HepG2 (cell line): ENCODE data around the gene SPDYE6. TPM values are rescaled to one million over a fixed set of nuclear protein-coding genes. Genes with fewer than 3 reads are reported as not detected.

Experiments
- CHD4 ChIP-seq: fragments of 200-600 bp; sonication (generic); IDR thresholded peaks from 2 replicates; pipeline ENCODE4 v1.7.0; 2017; ENCODE audit warnings: mild to moderate bottlenecking, low read length, borderline replicate concordance
- DR1 ChIP-seq: sonication (generic); formaldehyde crosslinking; IDR thresholded peaks from 2 replicates; pipeline ENCODE4 v1.8.0; 2021; ENCODE audit warnings: mild to moderate bottlenecking, missing genetic modification reagents, inconsistent platforms
- HOXA7 ChIP-seq: sonication (generic); formaldehyde crosslinking; IDR thresholded peaks from 2 replicates; pipeline ENCODE4 v1.8.1; 2022; ENCODE audit warnings: mild to moderate bottlenecking, missing genetic modification reagents, moderate library complexity
- NKX3-1 ChIP-seq: sonication (generic); formaldehyde crosslinking; IDR thresholded peaks from 2 replicates; pipeline ENCODE4 v1.5.0; 2020; ENCODE audit warnings: missing genetic modification reagents
- PRPF4 ChIP-seq: fragments of 200-400 bp; formaldehyde crosslinking; IDR thresholded peaks from 2 replicates; pipeline ENCODE4 v1.6.1; 2016; ENCODE audit warnings: low read length, low read depth; ENCODE audit not compliant: poor library complexity, severe bottlenecking
- SP5 ChIP-seq: IDR thresholded peaks from 2 replicates; pipeline ENCODE4 v1.6.1; 2016; ENCODE audit warnings: low read depth, borderline replicate concordance
- STAG1 ChIP-seq: sonication (generic); formaldehyde crosslinking; IDR thresholded peaks from 2 replicates; pipeline ENCODE4 v1.4.0; 2020; ENCODE audit warnings: missing genetic modification reagents
- TAF15 ChIP-seq: fragments of 200-400 bp; formaldehyde crosslinking; IDR thresholded peaks from one replicate; pipeline ENCODE4 v1.6.1; 2018; ENCODE audit warnings: mild to moderate bottlenecking, low read depth, low read length; ENCODE audit not compliant: poor library complexity, severe bottlenecking
- TBX3 ChIP-seq: fragments of 450-650 bp; IDR thresholded peaks from 2 replicates; pipeline ENCODE4 v1.6.1; 2017; ENCODE audit warnings: antibody characterized with exemption, mild to moderate bottlenecking, inconsistent platforms, borderline replicate concordance
- ZBTB38 ChIP-seq: sonication (generic); formaldehyde crosslinking; IDR thresholded peaks from 2 replicates; pipeline ENCODE4 v1.5.1; 2020; ENCODE audit warnings: mild to moderate bottlenecking, missing genetic modification reagents
- ZNF143 ChIP-seq: sonication (generic); formaldehyde crosslinking; IDR thresholded peaks from 2 replicates; pipeline ENCODE4 v1.4.0; 2020; ENCODE audit warnings: missing genetic modification reagents
- ZNF451 ChIP-seq: sonication (generic); formaldehyde crosslinking; IDR thresholded peaks from 2 replicates; pipeline ENCODE4 v1.5.0; 2020; ENCODE audit warnings: mild to moderate bottlenecking, missing genetic modification reagents
- ZNF558 ChIP-seq: sonication (generic); formaldehyde crosslinking; IDR thresholded peaks from 2 replicates; pipeline ENCODE4 v1.9.0; 2022; ENCODE audit warnings: mild to moderate bottlenecking, missing genetic modification reagents, borderline replicate concordance
- polyA plus RNA-seq, 8 experiments: library from polyadenylated mRNA; depleted of rRNA in 3 of 8; stranded (reverse) in 7 of 8; unstranded in 1 of 8; fragments of >200 nt; fragmentation: Illumina TruSeq in 4 of 8; extraction: Trizol in 4 of 8; gene quantifications; 2 replicates each; pipeline versions ENCODE4 v1.2.1 to v1.2.3, GENCODE V29; 2011 to 2016; ENCODE audit warnings: low read depth in 4 of 8, missing spikeins in 1 of 8, mixed read lengths in 1 of 8; ENCODE audit not compliant: insufficient read depth in 1 of 8
- total RNA-seq, 5 experiments: library from RNA; depleted of rRNA; stranded (reverse); fragments of >200 nt; fragmentation: Illumina TruSeq; extraction: Trizol; gene quantifications; 2 replicates each; pipeline ENCODE4 v1.2.3, GENCODE V29; 2016; ENCODE audit warnings: low read depth in 1 of 5
- TF ChIP-seq, protein P1 (sequence below): sonication (generic); formaldehyde crosslinking; IDR thresholded peaks from 2 replicates; pipeline ENCODE4 v1.5.0; 2020; ENCODE audit warnings: mild to moderate bottlenecking, missing genetic modification reagents
- TF ChIP-seq, protein P2 (sequence below), 2 experiments: sonication (generic) in 1 of 2; formaldehyde crosslinking in 1 of 2; IDR thresholded peaks; 2 replicates each; pipeline versions ENCODE4 v1.5.1 to v1.6.1; 2011 to 2020; ENCODE audit warnings: borderline replicate concordance in 1 of 2, low read depth in 1 of 2, low read length in 1 of 2, mild to moderate bottlenecking in 1 of 2, missing genetic modification reagents in 1 of 2, moderate library complexity in 1 of 2
- TF ChIP-seq, protein P3 (sequence below): sonication (generic); formaldehyde crosslinking; IDR thresholded peaks from 2 replicates; pipeline ENCODE4 v1.4.0; 2020; ENCODE audit warnings: low read depth, mild to moderate bottlenecking, missing genetic modification reagents
- TF ChIP-seq, protein P4 (sequence below): sonication (generic); formaldehyde crosslinking; conservative IDR thresholded peaks from 2 replicates; pipeline ENCODE4 v1.4.0; 2020; ENCODE audit warnings: mild to moderate bottlenecking, missing genetic modification reagents, moderate library complexity

SPDYE6 gene
- total and polyA plus RNA-seq, 2 of the 13 experiments (the other 11 are each of a cell fraction or from before 2014, with no cell fraction given): 0.07 TPM; not detected in 1

DNA sequence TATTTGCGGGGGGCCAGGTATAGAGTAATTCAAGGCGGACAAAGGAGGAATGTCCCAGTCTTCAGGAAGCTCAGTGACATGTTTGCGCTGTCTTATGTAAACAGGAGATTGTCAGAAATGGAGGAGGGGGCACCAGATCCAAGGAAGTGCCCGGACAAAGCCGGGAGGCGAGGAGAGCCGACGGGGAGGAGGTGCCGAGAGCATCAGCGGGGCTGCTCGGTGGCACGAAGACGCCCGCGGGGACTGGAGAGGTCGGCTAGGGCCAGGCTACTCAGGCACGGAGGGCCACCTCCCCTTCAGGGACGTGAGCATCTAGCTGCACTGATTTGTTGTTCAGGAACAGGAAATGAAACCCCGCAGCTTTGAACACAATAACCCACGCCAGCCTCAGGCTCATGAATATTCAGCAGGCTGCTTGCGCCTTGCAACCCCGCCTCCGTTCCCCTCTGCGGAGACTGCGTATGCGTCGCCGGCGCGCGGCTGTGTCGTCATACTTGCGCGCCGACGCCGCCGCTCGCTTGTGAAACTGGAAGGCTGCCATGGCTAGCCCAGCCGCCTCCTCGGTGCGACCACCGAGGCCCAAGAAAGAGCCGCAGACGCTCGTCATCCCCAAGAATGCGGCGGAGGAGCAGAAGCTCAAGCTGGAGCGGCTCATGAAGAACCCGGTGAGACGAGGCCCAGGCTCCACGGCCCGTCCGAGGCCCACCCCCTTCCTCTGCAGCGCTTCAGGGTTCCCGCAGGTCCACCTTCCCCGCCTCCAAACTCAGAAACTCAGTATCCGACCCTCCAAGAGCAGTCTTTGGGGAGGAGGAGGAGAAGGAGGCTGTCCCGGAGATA lies 39.8 kb upstream of the SPDYE6 start, which contains the start of gene PRKRIP1 (continued):
- TF ChIP-seq, protein P1, sequence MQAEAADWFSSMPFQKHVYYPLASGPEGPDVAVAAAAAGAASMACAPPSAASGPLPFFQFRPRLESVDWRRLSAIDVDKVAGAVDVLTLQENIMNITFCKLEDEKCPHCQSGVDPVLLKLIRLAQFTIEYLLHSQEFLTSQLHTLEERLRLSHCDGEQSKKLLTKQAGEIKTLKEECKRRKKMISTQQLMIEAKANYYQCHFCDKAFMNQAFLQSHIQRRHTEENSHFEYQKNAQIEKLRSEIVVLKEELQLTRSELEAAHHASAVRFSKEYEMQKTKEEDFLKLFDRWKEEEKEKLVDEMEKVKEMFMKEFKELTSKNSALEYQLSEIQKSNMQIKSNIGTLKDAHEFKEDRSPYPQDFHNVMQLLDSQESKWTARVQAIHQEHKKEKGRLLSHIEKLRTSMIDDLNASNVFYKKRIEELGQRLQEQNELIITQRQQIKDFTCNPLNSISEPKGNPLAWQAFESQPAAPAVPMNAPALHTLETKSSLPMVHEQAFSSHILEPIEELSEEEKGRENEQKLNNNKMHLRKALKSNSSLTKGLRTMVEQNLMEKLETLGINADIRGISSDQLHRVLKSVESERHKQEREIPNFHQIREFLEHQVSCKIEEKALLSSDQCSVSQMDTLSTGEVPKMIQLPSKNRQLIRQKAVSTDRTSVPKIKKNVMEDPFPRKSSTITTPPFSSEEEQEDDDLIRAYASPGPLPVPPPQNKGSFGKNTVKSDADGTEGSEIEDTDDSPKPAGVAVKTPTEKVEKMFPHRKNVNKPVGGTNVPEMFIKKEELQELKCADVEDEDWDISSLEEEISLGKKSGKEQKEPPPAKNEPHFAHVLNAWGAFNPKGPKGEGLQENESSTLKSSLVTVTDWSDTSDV (CRISPR knock-in tag): no peak
- TF ChIP-seq CHD4 (no peak), DR1 (CRISPR knock-in tag) (0 out of 2 replicates have a peak, but pooled peaks have one; percentile 20), SP5 (CRISPR knock-in tag) (no peak), ZBTB38 (peak; percentile 30; the same call in 1 of the 2 replicates), NKX3-1 (no peak), ZNF143 (peak; percentile 41; the same call in 1 of the 2 replicates), STAG1 (no peak), HOXA7 (CRISPR knock-in tag) (no peak), ZNF451 (CRISPR knock-in tag) (no peak), PRPF4 (no peak), ZNF558 (CRISPR knock-in tag) (peak; percentile 29; the same call in 1 of the 2 replicates), TBX3 (no peak), TAF15 (peak; percentile 95)
- TF ChIP-seq, protein P2, sequence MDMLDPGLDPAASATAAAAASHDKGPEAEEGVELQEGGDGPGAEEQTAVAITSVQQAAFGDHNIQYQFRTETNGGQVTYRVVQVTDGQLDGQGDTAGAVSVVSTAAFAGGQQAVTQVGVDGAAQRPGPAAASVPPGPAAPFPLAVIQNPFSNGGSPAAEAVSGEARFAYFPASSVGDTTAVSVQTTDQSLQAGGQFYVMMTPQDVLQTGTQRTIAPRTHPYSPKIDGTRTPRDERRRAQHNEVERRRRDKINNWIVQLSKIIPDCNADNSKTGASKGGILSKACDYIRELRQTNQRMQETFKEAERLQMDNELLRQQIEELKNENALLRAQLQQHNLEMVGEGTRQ (IDR thresholded peaks at IDR 0.05; ENCODE audit: low read depth, low read length): no peak
- TF ChIP-seq, protein P2 (CRISPR knock-in tag; IDR thresholded peaks at IDR 0.05; ENCODE audit: borderline replicate concordance): no peak
- TF ChIP-seq, protein P3, sequence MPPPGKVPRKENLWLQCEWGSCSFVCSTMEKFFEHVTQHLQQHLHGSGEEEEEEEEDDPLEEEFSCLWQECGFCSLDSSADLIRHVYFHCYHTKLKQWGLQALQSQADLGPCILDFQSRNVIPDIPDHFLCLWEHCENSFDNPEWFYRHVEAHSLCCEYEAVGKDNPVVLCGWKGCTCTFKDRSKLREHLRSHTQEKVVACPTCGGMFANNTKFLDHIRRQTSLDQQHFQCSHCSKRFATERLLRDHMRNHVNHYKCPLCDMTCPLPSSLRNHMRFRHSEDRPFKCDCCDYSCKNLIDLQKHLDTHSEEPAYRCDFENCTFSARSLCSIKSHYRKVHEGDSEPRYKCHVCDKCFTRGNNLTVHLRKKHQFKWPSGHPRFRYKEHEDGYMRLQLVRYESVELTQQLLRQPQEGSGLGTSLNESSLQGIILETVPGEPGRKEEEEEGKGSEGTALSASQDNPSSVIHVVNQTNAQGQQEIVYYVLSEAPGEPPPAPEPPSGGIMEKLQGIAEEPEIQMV: 0 out of 2 replicates have a peak, but pooled peaks have one; percentile 22
- TF ChIP-seq, protein P4, sequence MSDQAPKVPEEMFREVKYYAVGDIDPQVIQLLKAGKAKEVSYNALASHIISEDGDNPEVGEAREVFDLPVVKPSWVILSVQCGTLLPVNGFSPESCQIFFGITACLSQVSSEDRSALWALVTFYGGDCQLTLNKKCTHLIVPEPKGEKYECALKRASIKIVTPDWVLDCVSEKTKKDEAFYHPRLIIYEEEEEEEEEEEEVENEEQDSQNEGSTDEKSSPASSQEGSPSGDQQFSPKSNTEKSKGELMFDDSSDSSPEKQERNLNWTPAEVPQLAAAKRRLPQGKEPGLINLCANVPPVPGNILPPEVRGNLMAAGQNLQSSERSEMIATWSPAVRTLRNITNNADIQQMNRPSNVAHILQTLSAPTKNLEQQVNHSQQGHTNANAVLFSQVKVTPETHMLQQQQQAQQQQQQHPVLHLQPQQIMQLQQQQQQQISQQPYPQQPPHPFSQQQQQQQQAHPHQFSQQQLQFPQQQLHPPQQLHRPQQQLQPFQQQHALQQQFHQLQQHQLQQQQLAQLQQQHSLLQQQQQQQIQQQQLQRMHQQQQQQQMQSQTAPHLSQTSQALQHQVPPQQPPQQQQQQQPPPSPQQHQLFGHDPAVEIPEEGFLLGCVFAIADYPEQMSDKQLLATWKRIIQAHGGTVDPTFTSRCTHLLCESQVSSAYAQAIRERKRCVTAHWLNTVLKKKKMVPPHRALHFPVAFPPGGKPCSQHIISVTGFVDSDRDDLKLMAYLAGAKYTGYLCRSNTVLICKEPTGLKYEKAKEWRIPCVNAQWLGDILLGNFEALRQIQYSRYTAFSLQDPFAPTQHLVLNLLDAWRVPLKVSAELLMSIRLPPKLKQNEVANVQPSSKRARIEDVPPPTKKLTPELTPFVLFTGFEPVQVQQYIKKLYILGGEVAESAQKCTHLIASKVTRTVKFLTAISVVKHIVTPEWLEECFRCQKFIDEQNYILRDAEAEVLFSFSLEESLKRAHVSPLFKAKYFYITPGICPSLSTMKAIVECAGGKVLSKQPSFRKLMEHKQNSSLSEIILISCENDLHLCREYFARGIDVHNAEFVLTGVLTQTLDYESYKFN: no peak; the same call in 1 of the 2 replicates
